ENCODE results near the gene KCNS3.

Gene KCNS3

DNA sequence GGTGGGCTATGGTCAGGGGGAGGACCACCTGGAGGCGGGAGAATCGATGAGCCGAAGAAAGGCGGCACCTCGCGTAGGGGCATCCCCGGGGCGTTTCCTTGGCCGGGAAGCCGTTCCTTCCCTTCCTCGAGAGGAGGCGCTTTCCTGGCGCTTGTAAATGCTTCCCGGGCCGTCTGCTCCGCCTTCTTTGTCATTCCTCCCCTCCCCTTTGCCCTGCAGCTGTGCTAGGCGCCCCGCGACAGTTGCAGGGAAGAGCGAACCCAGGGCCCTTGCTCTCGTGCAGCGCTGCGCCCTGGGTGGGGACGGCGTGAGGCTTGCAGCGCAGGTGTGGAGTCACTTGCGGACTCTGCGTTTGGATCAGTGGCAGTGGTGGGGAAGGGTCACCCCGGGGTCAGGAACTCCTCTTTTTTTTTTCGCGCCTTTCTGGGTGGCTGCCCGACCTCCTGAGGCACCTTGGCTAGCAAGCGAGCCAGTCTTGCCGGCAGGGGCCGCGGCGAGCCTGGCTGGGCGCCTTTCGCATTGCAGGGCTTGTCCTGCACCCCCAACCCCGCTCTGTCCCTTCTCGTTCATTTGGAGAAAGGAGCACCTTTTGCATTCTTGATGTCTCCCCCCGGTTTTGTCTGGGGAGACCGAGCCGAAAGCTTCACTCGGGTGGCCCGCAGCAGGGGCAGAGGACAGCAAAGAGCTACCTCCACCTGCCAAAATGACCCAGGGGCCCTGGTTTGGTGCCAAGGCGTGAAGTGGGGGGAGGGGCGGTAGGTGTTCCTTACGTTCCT, 858 bp downstream of the KCNS3 start:
- peak; percentile 80 for DNase-seq

DNA sequence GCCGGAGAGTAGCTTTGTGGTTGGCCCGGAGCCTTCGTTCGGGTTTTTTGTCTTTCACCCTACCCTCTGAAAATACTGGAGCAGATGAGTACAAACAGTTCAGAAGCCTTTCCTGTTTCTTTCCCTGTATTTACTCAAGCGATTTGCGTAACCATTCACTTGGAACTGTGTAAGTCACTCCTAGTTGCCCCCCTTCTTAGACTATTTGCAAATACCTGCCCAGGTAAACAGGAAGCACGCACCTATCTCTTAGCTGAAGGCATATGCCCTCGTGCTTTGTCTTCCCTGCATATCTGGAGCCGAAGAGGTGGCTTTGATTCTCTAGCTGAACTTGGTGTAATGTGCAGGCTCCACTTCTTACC, 1.4 kb downstream of the KCNS3 start:
- DNase-seq = no peak

- no peak for DNase-seq
These were observed 14.5 kb downstream of the KCNS3 start for GRCh38 chr2:17892770-17893534.

GRCh38 chr2:17894005-17894404, 15.5 kb downstream of the KCNS3 start:
- no peak for DNase-seq

DNA sequence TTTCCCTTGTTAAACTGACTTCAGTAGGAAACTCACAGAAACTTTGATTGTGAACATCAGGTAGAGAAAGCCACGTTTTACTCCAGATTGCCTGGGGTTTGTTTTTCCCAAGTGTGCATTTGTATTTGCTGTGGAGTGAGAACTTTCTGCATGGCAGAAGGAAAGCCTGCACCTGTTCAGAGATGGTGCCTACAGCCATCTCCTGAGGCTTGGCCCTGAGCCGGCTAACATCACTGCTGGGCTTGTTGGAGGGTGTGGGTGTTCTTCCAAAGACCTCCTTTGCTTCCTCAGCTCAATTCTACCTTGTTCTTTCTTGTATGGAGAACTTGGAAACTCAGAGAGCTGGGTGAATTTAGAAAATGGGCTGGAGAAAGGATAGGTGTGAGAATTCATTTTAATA, 16.1 kb downstream of the KCNS3 start:
- DNase-seq = no peak

DNA sequence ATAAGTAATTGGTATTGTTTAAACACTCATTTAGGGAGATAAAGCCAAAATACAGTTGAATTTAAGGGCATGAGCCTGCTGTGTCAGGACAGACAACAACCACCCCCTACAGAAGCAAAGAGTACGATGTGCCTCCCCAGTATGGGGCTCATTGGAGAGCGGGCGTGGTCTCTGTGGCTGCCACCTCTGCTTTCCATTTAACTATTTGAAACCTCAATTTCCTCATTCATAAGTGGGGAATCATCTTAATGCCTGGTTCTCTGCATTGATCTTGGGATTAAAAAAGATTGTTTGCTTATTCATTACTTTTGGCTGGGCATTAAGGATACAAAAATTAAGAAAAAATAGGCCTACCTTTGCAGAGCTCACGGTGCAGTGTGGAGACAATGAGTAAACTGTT, 21.4 kb downstream of the KCNS3 start:
- DNase-seq = no peak

DNA sequence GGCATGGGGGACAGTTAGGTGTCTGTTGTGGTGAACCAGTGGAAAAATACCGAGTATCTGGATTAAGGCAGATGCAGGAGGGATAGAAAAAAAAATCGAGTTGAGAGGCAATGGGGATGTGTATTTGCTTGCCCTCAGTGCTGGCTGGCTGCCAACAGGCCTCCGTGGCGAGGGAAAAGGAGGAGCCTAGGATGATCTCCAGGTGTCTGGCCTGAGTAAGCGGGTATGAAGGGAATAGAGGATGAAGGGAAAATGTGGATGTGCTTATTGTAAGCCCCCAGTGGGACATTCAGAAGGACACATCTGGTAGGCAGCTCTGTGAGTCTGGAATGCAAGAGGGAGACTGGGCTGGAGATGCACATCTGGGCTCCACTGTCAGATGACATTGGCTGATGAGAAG, 22.8 kb downstream of the KCNS3 start:
- DNase-seq = no peak

GRCh38 chr2:17910980-17911379, 32.5 kb downstream of the KCNS3 start:
- DNase-seq = no peak

DNA sequence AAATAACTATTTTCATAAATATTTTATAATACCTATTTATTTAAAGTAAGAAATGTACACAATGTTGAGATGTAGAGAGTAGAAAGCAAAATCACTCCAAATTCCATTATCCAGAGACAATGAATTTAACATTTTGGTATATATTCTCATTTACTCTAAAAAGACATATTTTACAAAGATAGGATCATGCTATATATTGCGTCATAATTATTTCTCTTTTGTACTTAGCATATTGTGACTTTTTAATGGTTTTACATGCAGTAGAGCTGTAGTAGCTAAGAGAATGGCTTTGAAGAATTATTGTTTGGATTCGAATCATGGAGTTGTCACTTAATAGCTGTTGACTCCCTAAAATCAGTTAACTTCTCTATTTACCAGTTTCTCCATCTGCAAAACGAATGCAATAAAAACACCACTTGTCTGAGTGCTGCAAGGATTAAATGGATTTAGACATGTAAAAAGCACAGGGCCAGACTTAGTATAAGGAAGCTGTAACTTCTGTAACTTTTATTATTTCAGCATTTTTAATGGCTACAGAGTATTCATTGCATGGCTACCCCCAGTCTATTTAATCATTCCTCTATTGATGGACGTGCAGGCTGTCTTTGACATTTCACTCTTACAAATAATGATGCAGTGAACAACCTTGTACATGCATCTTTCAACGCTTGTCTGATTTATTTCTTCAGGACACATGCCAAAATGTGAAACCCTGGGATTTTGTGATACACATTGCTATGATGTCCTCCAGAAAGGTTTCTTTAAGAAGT, 33.2 kb downstream of the KCNS3 start:
- DNase-seq = no peak

- DNase-seq = peak; percentile 16
These were observed 33.8 kb downstream of the KCNS3 start for GRCh38 chr2:17912266-17912691.

GRCh38 chr2:17915099-17915498, 36.6 kb downstream of the KCNS3 start:
- DNase-seq = no peak

DNA sequence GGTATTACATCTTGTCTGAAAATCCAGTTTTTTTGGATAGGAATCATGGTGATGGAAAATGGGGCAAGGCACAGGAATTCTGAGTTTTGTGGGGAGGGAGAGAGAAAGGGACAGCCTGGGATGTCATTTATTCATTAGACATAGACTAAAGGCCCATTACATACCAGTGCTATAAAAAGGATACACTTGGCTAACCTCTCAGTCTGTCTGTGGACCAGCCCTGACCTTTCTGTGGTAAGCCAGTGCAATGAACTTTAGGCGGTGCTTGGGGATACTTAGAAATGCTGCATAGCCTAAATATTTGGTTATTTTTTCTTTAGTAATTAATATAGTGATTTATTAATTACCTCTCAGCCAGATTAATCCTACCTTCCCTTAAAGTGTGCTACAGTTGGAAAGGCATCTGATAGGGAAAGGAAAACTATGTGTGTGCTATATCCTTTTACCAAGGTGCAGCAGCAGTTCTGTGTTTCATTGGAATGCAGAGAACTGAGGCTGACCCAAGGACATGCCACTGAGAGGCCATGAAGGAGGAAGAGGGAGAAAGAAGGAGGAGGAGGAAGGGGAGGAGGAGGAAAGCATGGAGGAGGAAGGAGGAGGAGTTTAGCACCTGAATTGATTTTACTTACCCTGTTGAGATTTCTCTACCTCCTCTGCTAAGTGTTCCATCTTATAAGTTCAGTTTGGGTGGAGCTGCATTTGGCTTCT, 37.5 kb downstream of the KCNS3 start:
- no peak for DNase-seq

GRCh38 chr2:17916584-17916983, 38.1 kb downstream of the KCNS3 start:
- DNase-seq = no peak

- no peak for DNase-seq
These were observed 40.3 kb downstream of the KCNS3 start for GRCh38 chr2:17918789-17919188.

DNA sequence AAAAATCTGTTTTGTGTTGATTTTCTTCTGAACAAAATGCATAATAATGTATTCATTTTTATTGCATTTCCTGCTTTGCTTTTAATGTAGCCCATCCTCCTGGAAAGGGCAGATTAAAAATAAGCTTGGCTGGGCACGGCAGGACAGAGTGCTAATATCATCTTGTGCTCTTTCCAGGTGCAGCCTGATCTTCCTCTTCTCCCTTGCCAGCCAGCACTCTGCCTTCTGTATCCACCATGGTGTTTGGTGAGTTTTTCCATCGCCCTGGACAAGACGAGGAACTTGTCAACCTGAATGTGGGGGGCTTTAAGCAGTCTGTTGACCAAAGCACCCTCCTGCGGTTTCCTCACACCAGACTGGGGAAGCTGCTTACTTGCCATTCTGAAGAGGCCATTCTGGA, 52.3 kb downstream of the KCNS3 start:
- DNase-seq = no peak

- no peak for DNase-seq
These were observed 54.8 kb downstream of the KCNS3 start for GRCh38 chr2:17933256-17933655.

- DNase-seq = no peak
These were observed 56.3 kb downstream of the KCNS3 start for GRCh38 chr2:17934721-17935120.

DNA sequence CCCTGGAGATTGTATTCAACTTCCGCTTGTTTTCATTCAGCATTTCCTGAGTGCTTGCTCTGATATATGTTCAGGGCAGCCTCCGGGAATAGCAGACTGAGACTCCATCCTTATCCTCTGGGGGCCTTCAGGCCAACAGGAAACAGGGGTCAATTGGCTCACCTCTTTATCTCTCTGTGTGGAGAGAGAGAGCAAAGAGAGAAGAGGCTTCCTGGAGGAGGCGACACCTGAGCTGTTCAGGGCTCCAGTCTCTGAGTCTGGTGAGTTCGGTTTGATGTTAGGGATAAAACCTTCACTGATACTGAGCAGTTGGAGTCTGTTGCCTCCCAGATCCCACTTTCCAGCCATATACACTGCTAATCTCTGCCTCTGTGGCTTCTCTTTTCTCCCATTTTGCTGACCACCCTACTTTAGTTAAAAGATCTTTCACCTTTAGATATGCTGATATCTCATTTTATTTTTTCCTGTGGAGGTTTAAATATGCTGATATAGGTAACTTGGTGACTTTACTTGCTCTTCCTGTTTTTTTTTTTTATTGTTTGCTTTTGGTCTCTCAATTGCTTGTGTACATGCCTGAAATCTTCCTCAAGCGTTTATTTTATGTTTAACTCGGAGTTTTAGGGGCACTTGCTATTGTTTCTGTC, 56.9 kb downstream of the KCNS3 start:
- no peak for DNase-seq

- DNase-seq = no peak
These were observed 58.1 kb downstream of the KCNS3 start for GRCh38 chr2:17936599-17936998.

- no peak for DNase-seq
These were observed 61.7 kb downstream of the KCNS3 start for GRCh38 chr2:17940091-17940630.

DNA sequence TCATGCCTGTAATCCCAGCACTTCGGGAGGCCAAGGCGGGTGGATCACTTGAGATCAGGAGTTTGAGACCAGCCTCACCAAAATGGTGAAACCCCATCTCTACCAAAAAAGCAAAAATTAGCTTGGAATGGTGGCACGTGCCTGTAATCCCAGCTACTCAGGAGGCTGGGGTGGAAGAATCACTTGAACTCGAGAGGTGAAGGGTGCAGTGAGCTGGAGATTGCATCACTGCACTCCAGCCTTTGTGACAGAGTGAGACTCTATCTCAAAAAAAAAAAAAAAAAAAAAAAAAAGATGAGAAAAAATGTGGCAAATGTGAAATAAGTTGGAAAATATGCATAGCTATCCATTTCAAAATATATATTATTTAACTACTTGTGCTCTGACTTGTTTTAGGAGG, 65.0 kb downstream of the KCNS3 start:
- DNase-seq = no peak

- no peak for DNase-seq
These were observed 68.6 kb downstream of the KCNS3 start for GRCh38 chr2:17947113-17947512.
